Mucosa of descending colon (tissue), 3 donors: ENCODE data around the gene PRKAR2B. TPM values are rescaled to one million over a fixed set of nuclear protein-coding genes. Genes with fewer than 3 reads are reported as not detected.

Experiments
- ATAC-seq: fragments of 200-7000 bp; cut with Tn5 transposase; one replicate; pipeline ENCODE4 v1.9.1; 2020; ENCODE audit warnings: mild to moderate bottlenecking, moderate library complexity
- DNase-seq, 3 donors: peaks; one replicate each; pipeline ENCODE4 v3.0.0-alpha.2; 2020
- H3K36me3 ChIP-seq: fragments of 200-600 bp; one replicate; pipeline ENCODE4 v1.8.0; 2021; ENCODE audit warnings: low read depth, mild to moderate bottlenecking
- H3K4me1 ChIP-seq: fragments of 200-600 bp; one replicate; pipeline ENCODE4 v1.8.0; 2021; ENCODE audit warnings: low read depth, mild to moderate bottlenecking
- H3K4me3 ChIP-seq: fragments of 200-600 bp; one replicate; pipeline ENCODE4 v1.8.0; 2021; ENCODE audit warnings: mild to moderate bottlenecking
- H3K9me3 ChIP-seq: fragments of 200-600 bp; one replicate; pipeline ENCODE4 v1.8.0; 2021; ENCODE audit warnings: mild to moderate bottlenecking
- CTCF ChIP-seq: fragments of 200-600 bp; IDR thresholded peaks from one replicate; pipeline ENCODE4 v1.8.0; 2022; ENCODE audit warnings: antibody characterized with exemption, mild to moderate bottlenecking
- intact Hi-C, 2 donors: fragments of 100-400 bp; cut with DNase I in 1 of 2; cut with micrococcal nuclease in 1 of 2; formaldehyde crosslinking; loops; one replicate each; pipeline versions ENCODE4 v1.11.0 to v1.11.1; 2022; cut with DNase I, micrococcal nuclease
- total RNA-seq, 3 donors: library from RNA; stranded (reverse); fragmentation: NEBNext Ultra II Directional in 2 of 3; extraction: Animal tissue kit (Norgen Biotek cat#: 25700) in 2 of 3; gene quantifications; one replicate each; pipeline versions ENCODE4 v1.2.1 to v1.2.4, GENCODE V29; 2021 to 2023
- donor health status: DM: no; HTN: no; CAD: no; lungs with moderate emphysema.
- donor health status: DM: no; HTN: no; CAD: no.
- donor health status: DM: no; HTN: yes; CAD: no.

The PRKAR2B gene
- total RNA-seq, 3 donors from 2014 or later, result 4.6 to 20.8 (median 6.4) TPM

GRCh38 chr7:107034553-107034952, 10.0 kb upstream of the PRKAR2B start:
- no peaks in the 10 kb centered on the region for H3K4me1 ChIP-seq
- DNase-seq (no peak), ATAC-seq (no peak)
- TF ChIP-seq CTCF, result no peak
- H3K4me3 ChIP-seq, result no peak overlapping the region
- intact Hi-C loops, result no loop called here
- no peaks in the 10 kb centered on the region for H3K9me3 ChIP-seq
- no peaks in the 10 kb centered on the region for H3K36me3 ChIP-seq

- Histone ChIP-seq H3K36me3 (no peaks in the 10 kb centered on the region), H3K9me3 (no peaks in the 10 kb centered on the region), H3K4me1 (no peaks in the 10 kb centered on the region), H3K4me3 (no peak overlapping the region)
- no peak for TF ChIP-seq CTCF
- intact Hi-C loops, result no loop called here
- ATAC-seq (no peak), DNase-seq (no peak)
These were observed 9.1 kb upstream of the PRKAR2B start for GRCh38 chr7:107035446-107035845.

- ATAC-seq (no peak), DNase-seq (no peak)
- Histone ChIP-seq H3K9me3 (no peaks in the 10 kb centered on the region), H3K4me1 (peaks cover 5% of the 10 kb centered on the region), H3K4me3 (no peak overlapping the region), H3K36me3 (no peaks in the 10 kb centered on the region)
- TF ChIP-seq CTCF, result no peak
- intact Hi-C loops, result no loop called here
These were observed 8.0 kb upstream of the PRKAR2B start for GRCh38 chr7:107036535-107036934.

GRCh38 chr7:107037717-107038603, 6.5 kb upstream of the PRKAR2B start:
- no peak for DNase-seq
- intact Hi-C loops, result no loop called here
- Histone ChIP-seq H3K36me3 (no peaks in the 10 kb centered on the region), H3K9me3 (no peaks in the 10 kb centered on the region), H3K4me3 (no peak overlapping the region), H3K4me1 (peaks cover 5% of the 10 kb centered on the region)
- no peak for TF ChIP-seq CTCF
- no peak for ATAC-seq

GRCh38 chr7:107039199-107039900, 5.2 kb upstream of the PRKAR2B start:
- Histone ChIP-seq H3K4me1 (peaks cover 5% of the 10 kb centered on the region), H3K9me3 (no peaks in the 10 kb centered on the region), H3K4me3 (no peak overlapping the region), H3K36me3 (no peaks in the 10 kb centered on the region)
- ATAC-seq (no peak), DNase-seq (no peak)
- intact Hi-C loops, result no loop called here
- TF ChIP-seq CTCF, result no peak
